ENCODE measurements around the gene JSRP1. TPM values are rescaled to one million over a fixed set of nuclear protein-coding genes. Genes with fewer than 3 reads are reported as not detected.
A peak's percentile ranks its signal among the peaks of the same experiment; 100 is the strongest.

The JSRP1 gene
- total and polyA plus RNA-seq, 2 of the 8 experiments (the other 6 are each of a cell fraction or from before 2014, with no cell fraction given), result 0.24 to 0.56 TPM

- TF ChIP-seq CHD7 (IDR thresholded peaks at IDR 0.05; ENCODE audit: insufficient replicate concordance, low read length) (no peak), HDAC2 (IDR thresholded peaks at IDR 0.05; ENCODE audit: borderline replicate concordance in 1 of 2, low read depth in 2 of 2, low read length in 2 of 2) (no peak), FOSL1 (IDR thresholded peaks at IDR 0.05; ENCODE audit: insufficient read depth, low read depth, low read length) (no peak), RFX5 (IDR thresholded peaks at IDR 0.05; ENCODE audit: borderline replicate concordance, low read depth, low read length) (no peak), TBP (IDR thresholded peaks at IDR 0.05; ENCODE audit: low read depth, low read length) (no peak), MAFK (IDR thresholded peaks at IDR 0.05; ENCODE audit: low read depth, low read length) (no peak), KDM5A (IDR thresholded peaks at IDR 0.05; ENCODE audit: low read length) (no peak), HDAC6 (IDR thresholded peaks at IDR 0.05; ENCODE audit: low read depth, low read length) (no peak), ATF3 (IDR thresholded peaks at IDR 0.05; ENCODE audit: insufficient read depth, low read depth, low read length) (no peak), BACH1 (IDR thresholded peaks at IDR 0.05; ENCODE audit: low read length) (peak; percentile 77)
These were observed 18.8 kb upstream of the JSRP1 start (continued) for GRCh38 chr19:2274931-2275535.
